Endothelial cell of umbilical vein (primary cell): Measurements from ENCODE around the gene TPPP2.

Experiments
- EZH2 ChIP-seq: IDR thresholded peaks from 2 replicates; pipeline ENCODE4 v1.6.1; 2012; ENCODE audit warnings: borderline replicate concordance, low read depth, mild to moderate bottlenecking, moderate library complexity, low read length, inconsistent platforms; ENCODE audit not compliant: severe bottlenecking
- GATA2 ChIP-seq: IDR thresholded peaks from 2 replicates; pipeline ENCODE4 v1.7.0; 2011; ENCODE audit warnings: low read depth, mild to moderate bottlenecking, moderate library complexity, mixed read lengths, low read length; ENCODE audit not compliant: insufficient read length, insufficient read depth
- JUN ChIP-seq: IDR thresholded peaks from 2 replicates; pipeline ENCODE4 v1.6.1; 2011; ENCODE audit warnings: borderline replicate concordance, low read depth; ENCODE audit not compliant: insufficient read length, insufficient read depth
- MYC ChIP-seq: IDR thresholded peaks from one replicate; pipeline ENCODE4 v1.6.1; 2011; ENCODE audit warnings: mild to moderate bottlenecking, low read depth, low read length
- POLR2A ChIP-seq: IDR thresholded peaks from 2 replicates; pipeline ENCODE4 v1.6.1; 2012; ENCODE audit warnings: low read depth, mild to moderate bottlenecking, control low read depth, low read length
- POLR2AphosphoS5 ChIP-seq: IDR thresholded peaks from 2 replicates; pipeline ENCODE4 v1.6.1; 2012; ENCODE audit warnings: low read depth, mild to moderate bottlenecking, control low read depth, low read length, moderate library complexity; ENCODE audit not compliant: insufficient read depth
- TF ChIP-seq, protein P1 (sequence below), 2 donors: IDR thresholded peaks; 1 replicate in 1 of 2; 2 replicates in 1 of 2; pipeline ENCODE4 v1.5.1; 2011; ENCODE audit warnings: low read length in 2 of 2, mild to moderate bottlenecking in 2 of 2, moderate library complexity in 2 of 2, control low read depth in 1 of 2, inconsistent platforms in 1 of 2, low read depth in 1 of 2; ENCODE audit not compliant: insufficient read depth in 1 of 2; ENCODE audit errors: extremely low read depth in 1 of 2
- TF ChIP-seq, protein P2 (sequence below): IDR thresholded peaks from 2 replicates; pipeline ENCODE4 v1.6.1; 2011; ENCODE audit not compliant: insufficient read depth, insufficient read length

DNA sequence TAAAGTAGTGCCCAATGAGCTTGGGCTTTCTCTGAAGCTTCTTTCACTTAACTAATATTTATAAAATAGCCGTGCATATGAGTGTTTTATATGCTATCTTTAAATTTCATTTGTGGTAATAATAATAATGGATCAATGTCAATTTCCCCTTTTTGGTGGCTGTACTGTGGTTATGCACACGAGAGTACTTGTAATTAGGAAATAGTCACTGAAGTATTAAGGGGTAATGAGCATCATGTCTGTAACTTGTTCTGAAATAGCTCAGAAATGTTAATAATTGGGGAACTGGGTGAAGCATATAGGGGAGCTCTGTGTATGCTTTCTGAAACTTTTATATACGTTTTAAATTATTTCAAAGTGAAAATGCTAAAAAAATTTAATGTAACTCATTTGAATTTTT is 20.6 kb downstream of the TPPP2 start:
- TF ChIP-seq POLR2AphosphoS5 (no peak), JUN (no peak), POLR2A (no peak), EZH2 (no peak), MYC (no peak), GATA2 (no peak)
- TF ChIP-seq, protein P1, sequence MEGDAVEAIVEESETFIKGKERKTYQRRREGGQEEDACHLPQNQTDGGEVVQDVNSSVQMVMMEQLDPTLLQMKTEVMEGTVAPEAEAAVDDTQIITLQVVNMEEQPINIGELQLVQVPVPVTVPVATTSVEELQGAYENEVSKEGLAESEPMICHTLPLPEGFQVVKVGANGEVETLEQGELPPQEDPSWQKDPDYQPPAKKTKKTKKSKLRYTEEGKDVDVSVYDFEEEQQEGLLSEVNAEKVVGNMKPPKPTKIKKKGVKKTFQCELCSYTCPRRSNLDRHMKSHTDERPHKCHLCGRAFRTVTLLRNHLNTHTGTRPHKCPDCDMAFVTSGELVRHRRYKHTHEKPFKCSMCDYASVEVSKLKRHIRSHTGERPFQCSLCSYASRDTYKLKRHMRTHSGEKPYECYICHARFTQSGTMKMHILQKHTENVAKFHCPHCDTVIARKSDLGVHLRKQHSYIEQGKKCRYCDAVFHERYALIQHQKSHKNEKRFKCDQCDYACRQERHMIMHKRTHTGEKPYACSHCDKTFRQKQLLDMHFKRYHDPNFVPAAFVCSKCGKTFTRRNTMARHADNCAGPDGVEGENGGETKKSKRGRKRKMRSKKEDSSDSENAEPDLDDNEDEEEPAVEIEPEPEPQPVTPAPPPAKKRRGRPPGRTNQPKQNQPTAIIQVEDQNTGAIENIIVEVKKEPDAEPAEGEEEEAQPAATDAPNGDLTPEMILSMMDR (IDR thresholded peaks at IDR 0.05; ENCODE audit: extremely low read depth in 1 of 2, insufficient read depth in 1 of 2, low read depth in 1 of 2, low read length in 2 of 2), result no peak
- TF ChIP-seq, protein P2, sequence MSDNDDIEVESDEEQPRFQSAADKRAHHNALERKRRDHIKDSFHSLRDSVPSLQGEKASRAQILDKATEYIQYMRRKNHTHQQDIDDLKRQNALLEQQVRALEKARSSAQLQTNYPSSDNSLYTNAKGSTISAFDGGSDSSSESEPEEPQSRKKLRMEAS, result no peak
